VCaP (cell line): ENCODE data around the gene FRRS1.
"Not testable (repeated sequence)": the region's sequence is repeated elsewhere in the genome, so short reads cannot be mapped to it uniquely, and the experiment has no call there.

Experiments
- H3K27ac ChIP-seq: fragments of 450-650 bp; 2 replicates; pipeline ENCODE4 v1.5.1; 2017
- CTCF ChIP-seq: fragments of 450-650 bp; conservative IDR thresholded peaks from 2 replicates; pipeline ENCODE4 v1.5.1; 2017; ENCODE audit warnings: mild to moderate bottlenecking, moderate library complexity

FRRS1 gene

GRCh38 chr1:99766378-99766800 lies at the start of gene FRRS1:
TSS of gene FRRS1 (minus strand) at chr1:99766635. CDS start at chr1:99748768, 17,867 bp downstream.
- H3K27ac ChIP-seq = peak within 1 kb of the TSS; percentile 87

GRCh38 chr1:99814373-99814900 lies 48.0 kb upstream of the FRRS1 start:
- H3K27ac ChIP-seq = no peak overlapping the region
- no peak for TF ChIP-seq CTCF

More at GRCh38 chr1:99766378-99766800, at the start of gene FRRS1:
- no peak for TF ChIP-seq CTCF

GRCh38 chr1:99811747-99812146 lies 45.3 kb upstream of the FRRS1 start:
- no peak overlapping the region for H3K27ac ChIP-seq
- no peak for TF ChIP-seq CTCF

- no peak for TF ChIP-seq CTCF
Observed at GRCh38 chr1:99811075-99811474, 44.6 kb upstream of the FRRS1 start.

GRCh38 chr1:99808391-99809115 lies 42.1 kb upstream of the FRRS1 start:
- peak overlapping the region; percentile 48 for H3K27ac ChIP-seq
- TF ChIP-seq CTCF = peak; percentile 70

More at GRCh38 chr1:99811075-99811474, 44.6 kb upstream of the FRRS1 start:
- H3K27ac ChIP-seq = no peak overlapping the region

- H3K27ac ChIP-seq = peak overlapping the region; percentile 65
- no peak for TF ChIP-seq CTCF
Observed at GRCh38 chr1:99806882-99807281, 40.4 kb upstream of the FRRS1 start.

- TF ChIP-seq CTCF = no peak
Observed at GRCh38 chr1:99801584-99801983, 35.1 kb upstream of the FRRS1 start.

GRCh38 chr1:99793861-99794260 lies 27.4 kb upstream of the FRRS1 start:
- not testable (repeated sequence) for H3K27ac ChIP-seq

More at GRCh38 chr1:99801584-99801983, 35.1 kb upstream of the FRRS1 start:
- H3K27ac ChIP-seq = no peak overlapping the region
